ENCODE data around the gene DDX10. TPM values are rescaled to one million over a fixed set of nuclear protein-coding genes. Genes with fewer than 3 reads are reported as not detected.

DDX10 gene
- total and polyA plus RNA-seq, 9 of the 15 experiments (the other 6 are each of a cell fraction or from before 2014, with no cell fraction given) = 33.9 to 94.6 (median 50.7) TPM

GRCh38 chr11:108802492-108802891 lies 137.6 kb downstream of the DDX10 start (continued):
- TF ChIP-seq, protein P1, sequence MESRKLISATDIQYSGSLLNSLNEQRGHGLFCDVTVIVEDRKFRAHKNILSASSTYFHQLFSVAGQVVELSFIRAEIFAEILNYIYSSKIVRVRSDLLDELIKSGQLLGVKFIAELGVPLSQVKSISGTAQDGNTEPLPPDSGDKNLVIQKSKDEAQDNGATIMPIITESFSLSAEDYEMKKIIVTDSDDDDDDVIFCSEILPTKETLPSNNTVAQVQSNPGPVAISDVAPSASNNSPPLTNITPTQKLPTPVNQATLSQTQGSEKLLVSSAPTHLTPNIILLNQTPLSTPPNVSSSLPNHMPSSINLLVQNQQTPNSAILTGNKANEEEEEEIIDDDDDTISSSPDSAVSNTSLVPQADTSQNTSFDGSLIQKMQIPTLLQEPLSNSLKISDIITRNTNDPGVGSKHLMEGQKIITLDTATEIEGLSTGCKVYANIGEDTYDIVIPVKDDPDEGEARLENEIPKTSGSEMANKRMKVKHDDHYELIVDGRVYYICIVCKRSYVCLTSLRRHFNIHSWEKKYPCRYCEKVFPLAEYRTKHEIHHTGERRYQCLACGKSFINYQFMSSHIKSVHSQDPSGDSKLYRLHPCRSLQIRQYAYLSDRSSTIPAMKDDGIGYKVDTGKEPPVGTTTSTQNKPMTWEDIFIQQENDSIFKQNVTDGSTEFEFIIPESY (CRISPR knock-in tag; IDR thresholded peaks at IDR 0.05) = no peak
- TF ChIP-seq, protein P2, sequence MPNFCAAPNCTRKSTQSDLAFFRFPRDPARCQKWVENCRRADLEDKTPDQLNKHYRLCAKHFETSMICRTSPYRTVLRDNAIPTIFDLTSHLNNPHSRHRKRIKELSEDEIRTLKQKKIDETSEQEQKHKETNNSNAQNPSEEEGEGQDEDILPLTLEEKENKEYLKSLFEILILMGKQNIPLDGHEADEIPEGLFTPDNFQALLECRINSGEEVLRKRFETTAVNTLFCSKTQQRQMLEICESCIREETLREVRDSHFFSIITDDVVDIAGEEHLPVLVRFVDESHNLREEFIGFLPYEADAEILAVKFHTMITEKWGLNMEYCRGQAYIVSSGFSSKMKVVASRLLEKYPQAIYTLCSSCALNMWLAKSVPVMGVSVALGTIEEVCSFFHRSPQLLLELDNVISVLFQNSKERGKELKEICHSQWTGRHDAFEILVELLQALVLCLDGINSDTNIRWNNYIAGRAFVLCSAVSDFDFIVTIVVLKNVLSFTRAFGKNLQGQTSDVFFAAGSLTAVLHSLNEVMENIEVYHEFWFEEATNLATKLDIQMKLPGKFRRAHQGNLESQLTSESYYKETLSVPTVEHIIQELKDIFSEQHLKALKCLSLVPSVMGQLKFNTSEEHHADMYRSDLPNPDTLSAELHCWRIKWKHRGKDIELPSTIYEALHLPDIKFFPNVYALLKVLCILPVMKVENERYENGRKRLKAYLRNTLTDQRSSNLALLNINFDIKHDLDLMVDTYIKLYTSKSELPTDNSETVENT (CRISPR knock-in tag; IDR thresholded peaks at IDR 0.05) = no peak

DNA sequence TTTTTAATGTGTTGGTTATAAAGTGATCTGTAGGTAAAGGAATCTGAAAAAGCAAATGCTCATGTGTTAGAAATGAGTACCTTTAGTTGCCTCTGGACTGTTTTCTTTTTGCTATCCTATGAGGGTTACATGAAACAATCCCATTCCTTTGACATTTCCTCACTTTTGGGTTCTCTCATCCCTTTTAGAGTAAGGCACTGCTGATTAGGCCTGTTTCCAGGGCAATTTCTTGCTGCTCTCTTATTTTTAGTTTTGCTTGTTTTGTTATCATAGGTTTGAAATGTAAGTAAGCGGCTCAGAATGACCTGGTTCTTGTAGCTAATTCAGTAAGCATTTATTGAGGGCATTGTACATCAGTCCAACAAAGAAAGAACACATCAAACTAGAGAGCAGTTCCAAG lies 138.9 kb downstream of the DDX10 start:
- ChIA-PET POLR2A (no interaction called here), CTCF (ENCODE audit: low intra/inter-chr PET ratio) (no interaction called here)

More for the DNA sequence above, 138.9 kb downstream of the DDX10 start:
- Histone ChIP-seq H3K9me1 (ENCODE audit: control insufficient read depth, insufficient read depth, low read length) (no peaks in the 10 kb centered on the region), H3K4me2 (ENCODE audit: insufficient read depth, low read length) (no peak overlapping the region), H3K27ac (ENCODE audit: extremely low read depth, low read depth, low read length) (no peak overlapping the region), H3K27me3 (ENCODE audit: control insufficient read depth in 2 of 2, insufficient read depth in 2 of 2, low read length in 2 of 2) (no peaks in the 10 kb centered on the region), H3K4me3 (no peak overlapping the region), H3K36me3 (ENCODE audit: control insufficient read depth, insufficient read depth, low read length) (no peaks in the 10 kb centered on the region), H2AFZ (ENCODE audit: low read depth, low read length) (no peak overlapping the region), H3K4me1 (replicated peaks in 1 of 2; ENCODE audit: control insufficient read depth in 2 of 2, insufficient read depth in 2 of 2, low read length in 2 of 2) (no peaks in the 10 kb centered on the region), H3K79me2 (ENCODE audit: control insufficient read depth, insufficient read depth, low read length) (peaks cover 8% of the 10 kb centered on the region; the same call in 1 of the 3 replicates), H3K9ac (ENCODE audit: insufficient read depth in 1 of 2, low read depth in 2 of 2, low read length in 2 of 2) (no peak overlapping the region), H4K20me1 (replicated peaks; ENCODE audit: control insufficient read depth, insufficient read depth, low read length) (no peaks in the 10 kb centered on the region), H3K9me3 (replicated peaks; ENCODE audit: control insufficient read depth, insufficient read depth, low read depth, low read length) (no peaks in the 10 kb centered on the region)
- BruUV-seq (replicated peaks) = no TSS peak
- FAIRE-seq (no peak), ATAC-seq (no peak), DNase-seq (ENCODE audit: extremely low read depth in 1 of 4, low spot score in 3 of 4) (no peak)
- intact Hi-C loops (cut with micrococcal nuclease) (no loop called here), in situ Hi-C loops (cut with MboI) (no loop called here)
- no peak for TF ChIP-seq ETS2 (tag; IDR thresholded peaks at IDR 0.05; ENCODE audit: borderline replicate concordance, poor library complexity, severe bottlenecking)
- TF ChIP-seq SRSF7 (optimal IDR thresholded peaks at IDR 0.05; ENCODE audit: low read depth, low read length) = no peak
- no peak for TF ChIP-seq CREB1 (IDR thresholded peaks at IDR 0.05)
- TF ChIP-seq CREB1 (CRISPR knock-in tag; IDR thresholded peaks at IDR 0.05) = no peak
- TF ChIP-seq SETDB1 (IDR thresholded peaks at IDR 0.05; ENCODE audit: low read length) = no peak
- TF ChIP-seq NELFE (IDR thresholded peaks at IDR 0.05; ENCODE audit: insufficient read depth, insufficient read length) = no peak
- TF ChIP-seq TCF7 (IDR thresholded peaks at IDR 0.05; ENCODE audit: borderline replicate concordance) = no peak
- TF ChIP-seq KDM2B (CRISPR knock-in tag; IDR thresholded peaks at IDR 0.05) = no peak
- TF ChIP-seq ZKSCAN3 (CRISPR knock-in tag; IDR thresholded peaks at IDR 0.05) = no peak
- TF ChIP-seq, protein P3, sequence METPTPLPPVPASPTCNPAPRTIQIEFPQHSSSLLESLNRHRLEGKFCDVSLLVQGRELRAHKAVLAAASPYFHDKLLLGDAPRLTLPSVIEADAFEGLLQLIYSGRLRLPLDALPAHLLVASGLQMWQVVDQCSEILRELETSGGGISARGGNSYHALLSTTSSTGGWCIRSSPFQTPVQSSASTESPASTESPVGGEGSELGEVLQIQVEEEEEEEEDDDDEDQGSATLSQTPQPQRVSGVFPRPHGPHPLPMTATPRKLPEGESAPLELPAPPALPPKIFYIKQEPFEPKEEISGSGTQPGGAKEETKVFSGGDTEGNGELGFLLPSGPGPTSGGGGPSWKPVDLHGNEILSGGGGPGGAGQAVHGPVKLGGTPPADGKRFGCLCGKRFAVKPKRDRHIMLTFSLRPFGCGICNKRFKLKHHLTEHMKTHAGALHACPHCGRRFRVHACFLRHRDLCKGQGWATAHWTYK (CRISPR knock-in tag; IDR thresholded peaks at IDR 0.05) = no peak
- TF ChIP-seq, protein P4, sequence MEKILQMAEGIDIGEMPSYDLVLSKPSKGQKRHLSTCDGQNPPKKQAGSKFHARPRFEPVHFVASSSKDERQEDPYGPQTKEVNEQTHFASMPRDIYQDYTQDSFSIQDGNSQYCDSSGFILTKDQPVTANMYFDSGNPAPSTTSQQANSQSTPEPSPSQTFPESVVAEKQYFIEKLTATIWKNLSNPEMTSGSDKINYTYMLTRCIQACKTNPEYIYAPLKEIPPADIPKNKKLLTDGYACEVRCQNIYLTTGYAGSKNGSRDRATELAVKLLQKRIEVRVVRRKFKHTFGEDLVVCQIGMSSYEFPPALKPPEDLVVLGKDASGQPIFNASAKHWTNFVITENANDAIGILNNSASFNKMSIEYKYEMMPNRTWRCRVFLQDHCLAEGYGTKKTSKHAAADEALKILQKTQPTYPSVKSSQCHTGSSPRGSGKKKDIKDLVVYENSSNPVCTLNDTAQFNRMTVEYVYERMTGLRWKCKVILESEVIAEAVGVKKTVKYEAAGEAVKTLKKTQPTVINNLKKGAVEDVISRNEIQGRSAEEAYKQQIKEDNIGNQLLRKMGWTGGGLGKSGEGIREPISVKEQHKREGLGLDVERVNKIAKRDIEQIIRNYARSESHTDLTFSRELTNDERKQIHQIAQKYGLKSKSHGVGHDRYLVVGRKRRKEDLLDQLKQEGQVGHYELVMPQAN (IDR thresholded peaks at IDR 0.05; ENCODE audit: borderline replicate concordance) = no peak
- no peak for TF ChIP-seq PCBP1 (IDR thresholded peaks at IDR 0.05; ENCODE audit: low read depth, low read length, poor library complexity, severe bottlenecking)
- 89% methylated on average over 1 of the region's 1 CpG for WGBS (ENCODE audit: insufficient coverage, low coverage, missing lambda C conversion rate)
